A673 (cell line): ENCODE measurements around the gene SLC5A2.

Experiments
- EZH2 ChIP-seq: fragments of 200-600 bp; sonication (generic); IDR thresholded peaks from 2 replicates; pipeline ENCODE4 v1.6.1; 2017; ENCODE audit warnings: borderline replicate concordance, low read depth, mild to moderate bottlenecking, mixed read lengths, antibody characterized with exemption, low read length; ENCODE audit not compliant: poor library complexity, severe bottlenecking
- TF ChIP-seq, protein P1 (sequence below): fragments of 300-800, 200-600 bp; sonication (generic); conservative IDR thresholded peaks from 2 replicates; pipeline ENCODE4 v1.5.1; 2017; ENCODE audit warnings: low read depth, mild to moderate bottlenecking, antibody characterized with exemption, low read length, moderate library complexity, mixed read lengths

DNA sequence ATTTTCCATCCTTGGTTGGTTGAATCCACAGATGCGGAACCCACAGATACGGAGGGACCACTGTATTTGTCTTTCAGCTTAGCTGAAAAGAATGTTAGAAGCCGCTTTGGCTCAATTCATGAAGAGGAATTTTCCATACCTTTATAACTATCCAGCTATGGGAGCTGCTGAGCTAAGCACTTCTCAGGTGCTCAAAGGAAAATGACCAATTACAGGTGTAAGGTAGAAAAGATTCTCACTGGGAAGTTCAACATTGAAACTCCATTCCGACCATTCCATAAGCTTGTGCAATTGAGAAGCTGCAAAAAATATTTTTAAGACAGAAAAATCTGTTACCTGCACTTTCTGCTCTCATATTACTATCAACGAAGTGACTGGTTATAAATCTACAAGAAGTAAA is 47.5 kb downstream of the SLC5A2 start:
- TF ChIP-seq, protein P1, sequence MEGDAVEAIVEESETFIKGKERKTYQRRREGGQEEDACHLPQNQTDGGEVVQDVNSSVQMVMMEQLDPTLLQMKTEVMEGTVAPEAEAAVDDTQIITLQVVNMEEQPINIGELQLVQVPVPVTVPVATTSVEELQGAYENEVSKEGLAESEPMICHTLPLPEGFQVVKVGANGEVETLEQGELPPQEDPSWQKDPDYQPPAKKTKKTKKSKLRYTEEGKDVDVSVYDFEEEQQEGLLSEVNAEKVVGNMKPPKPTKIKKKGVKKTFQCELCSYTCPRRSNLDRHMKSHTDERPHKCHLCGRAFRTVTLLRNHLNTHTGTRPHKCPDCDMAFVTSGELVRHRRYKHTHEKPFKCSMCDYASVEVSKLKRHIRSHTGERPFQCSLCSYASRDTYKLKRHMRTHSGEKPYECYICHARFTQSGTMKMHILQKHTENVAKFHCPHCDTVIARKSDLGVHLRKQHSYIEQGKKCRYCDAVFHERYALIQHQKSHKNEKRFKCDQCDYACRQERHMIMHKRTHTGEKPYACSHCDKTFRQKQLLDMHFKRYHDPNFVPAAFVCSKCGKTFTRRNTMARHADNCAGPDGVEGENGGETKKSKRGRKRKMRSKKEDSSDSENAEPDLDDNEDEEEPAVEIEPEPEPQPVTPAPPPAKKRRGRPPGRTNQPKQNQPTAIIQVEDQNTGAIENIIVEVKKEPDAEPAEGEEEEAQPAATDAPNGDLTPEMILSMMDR: no peak
- no peak for TF ChIP-seq EZH2
